ENCODE results near the gene IFITM10. TPM values are rescaled to one million over a fixed set of nuclear protein-coding genes. Genes with fewer than 3 reads are reported as not detected.

The IFITM10 gene
- 1.2 and 1.8 TPM in 2 replicates for total RNA-seq

- intact Hi-C loops (cut with micrococcal nuclease) = no loop called here
Observed at GRCh38 chr11:1750481-1750839, at the start of gene IFITM10. Gene IFITM10 (minus strand): TSS chr11:1750595. CDS start chr11:1750442, 153 bp downstream.

- intact Hi-C loops (cut with micrococcal nuclease) = no loop called here
Observed at GRCh38 chr11:1797391-1798125, 47.2 kb upstream of the IFITM10 start.

GRCh38 chr11:1796413-1797011, 46.1 kb upstream of the IFITM10 start:
- intact Hi-C loops (cut with micrococcal nuclease) = no loop called here

- intact Hi-C loops (cut with micrococcal nuclease) = no loop called here
Observed at GRCh38 chr11:1793081-1793480, 42.7 kb upstream of the IFITM10 start.

GRCh38 chr11:1792461-1792860, 42.1 kb upstream of the IFITM10 start:
- intact Hi-C loops (cut with micrococcal nuclease) = no loop called here

GRCh38 chr11:1791912-1792311, 41.5 kb upstream of the IFITM10 start:
- intact Hi-C loops (cut with micrococcal nuclease) = no loop called here

GRCh38 chr11:1786466-1786865, 36.1 kb upstream of the IFITM10 start:
- intact Hi-C loops (cut with micrococcal nuclease) = no loop called here

GRCh38 chr11:1785749-1786413, 35.5 kb upstream of the IFITM10 start:
- intact Hi-C loops (cut with micrococcal nuclease) = no loop called here

- intact Hi-C loops (cut with micrococcal nuclease) = no loop called here
Observed at GRCh38 chr11:1784761-1785650, 34.6 kb upstream of the IFITM10 start.

GRCh38 chr11:1783725-1784529, 33.5 kb upstream of the IFITM10 start:
- intact Hi-C loops (cut with micrococcal nuclease) = no loop called here

- intact Hi-C loops (cut with micrococcal nuclease) = no loop called here
Observed at GRCh38 chr11:1782831-1783724, 32.7 kb upstream of the IFITM10 start.

- intact Hi-C loops (cut with micrococcal nuclease) = no loop called here
Observed at GRCh38 chr11:1782031-1782590, 31.7 kb upstream of the IFITM10 start.

GRCh38 chr11:1781593-1781975, 31.2 kb upstream of the IFITM10 start:
- intact Hi-C loops (cut with micrococcal nuclease) = no loop called here

GRCh38 chr11:1780700-1781592, 30.6 kb upstream of the IFITM10 start:
- intact Hi-C loops (cut with micrococcal nuclease) = no loop called here

- intact Hi-C loops (cut with micrococcal nuclease) = no loop called here
Observed at GRCh38 chr11:1779806-1780699, 29.7 kb upstream of the IFITM10 start.

- intact Hi-C loops (cut with micrococcal nuclease) = no loop called here
Observed at GRCh38 chr11:1779034-1779805, 28.8 kb upstream of the IFITM10 start.

Data from T-helper 1 cell treated with Interleukin-12 subunit alpha and Interleukin-12 subunit beta and Interleukin-4 antibody, amounts not matched to agents 30 ng/mL and 1 ng/mL, for 36 hours (primary cell).